Measurements from ENCODE around the gene FBXO42.

GRCh38 chr1:16235347-16235746, 116.9 kb downstream of the FBXO42 start:
- no peak for TF ChIP-seq REST (IDR thresholded peaks at IDR 0.05)
- no peak for TF ChIP-seq MAX (IDR thresholded peaks at IDR 0.05)
- no peak for TF ChIP-seq SP1 (IDR thresholded peaks at IDR 0.05)
- TF ChIP-seq CTCF (IDR thresholded peaks at IDR 0.05; ENCODE audit: low read depth, low read length, missing input control), result no peak
- TF ChIP-seq JUND (IDR thresholded peaks at IDR 0.05), result no peak
- no peak for TF ChIP-seq ZBTB33 (IDR thresholded peaks at IDR 0.05)
- TF ChIP-seq RAD21 (IDR thresholded peaks at IDR 0.05), result no peak
- no peak for TF ChIP-seq RXRA (IDR thresholded peaks at IDR 0.05)
- no peak for TF ChIP-seq EGR1 (IDR thresholded peaks at IDR 0.05; ENCODE audit: low read depth in 2 of 2)
- no peak for TF ChIP-seq GABPA (IDR thresholded peaks at IDR 0.05 in 1 of 2, conservative IDR thresholded peaks at IDR 0.05 in 1 of 2)
- no peak for TF ChIP-seq TAF1 (conservative IDR thresholded peaks at IDR 0.05)
- no peak for TF ChIP-seq YY1 (IDR thresholded peaks at IDR 0.05)
